OCI-LY7 (cell line): Measurements from ENCODE around the gene BTBD9.

Source experiments
- EZH2phosphoT487 ChIP-seq: fragments of 200-600 bp; sonication (generic); IDR thresholded peaks from 2 replicates; pipeline ENCODE4 v1.6.1; 2018; ENCODE audit warnings: low read depth, borderline replicate concordance, mild to moderate bottlenecking, mixed run types, antibody characterized with exemption, low read length, moderate library complexity, mixed read lengths
- TF ChIP-seq, protein P1 (sequence below): fragments of 200-600 bp; sonication (generic); conservative IDR thresholded peaks from 2 replicates; pipeline ENCODE4 v1.5.1; 2014; ENCODE audit warnings: mild to moderate bottlenecking, antibody characterized with exemption, low read length, moderate library complexity, mixed read lengths

DNA sequence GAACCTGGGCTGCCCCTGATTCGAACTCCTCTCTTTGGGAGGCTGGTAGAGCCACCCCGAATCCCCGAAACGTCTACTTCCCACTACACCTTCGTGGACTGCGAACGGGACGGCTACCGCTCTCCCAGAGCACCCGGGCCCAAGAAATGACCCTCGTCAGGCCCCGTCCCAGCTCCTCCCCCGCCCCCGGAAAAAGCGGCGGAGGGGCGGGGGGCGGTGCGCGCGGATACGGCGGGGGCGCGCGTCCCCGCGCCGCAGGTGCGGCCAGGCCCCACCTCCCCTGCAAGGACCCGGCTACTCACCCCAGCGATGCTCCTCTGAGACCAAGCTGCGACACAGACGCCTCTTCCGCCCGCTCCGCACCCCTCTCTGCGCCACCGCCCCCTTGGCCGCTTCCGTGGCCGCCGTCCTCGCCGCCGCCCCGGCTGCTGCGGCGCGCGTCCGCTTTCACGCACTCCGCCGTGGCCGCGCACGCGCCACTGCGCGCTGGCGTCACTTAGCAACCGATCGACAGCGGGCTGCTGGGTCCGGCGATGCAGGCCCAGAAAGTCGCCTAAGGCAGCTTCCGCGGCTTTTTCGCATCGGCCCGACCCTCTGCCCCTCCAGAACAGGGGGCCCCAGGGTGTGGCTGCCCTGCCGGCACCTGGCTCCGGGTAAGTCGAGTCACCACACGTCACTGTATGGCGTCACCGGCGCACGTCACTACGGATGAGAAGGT is at the start of gene BTBD9:
- TF ChIP-seq, protein P1, sequence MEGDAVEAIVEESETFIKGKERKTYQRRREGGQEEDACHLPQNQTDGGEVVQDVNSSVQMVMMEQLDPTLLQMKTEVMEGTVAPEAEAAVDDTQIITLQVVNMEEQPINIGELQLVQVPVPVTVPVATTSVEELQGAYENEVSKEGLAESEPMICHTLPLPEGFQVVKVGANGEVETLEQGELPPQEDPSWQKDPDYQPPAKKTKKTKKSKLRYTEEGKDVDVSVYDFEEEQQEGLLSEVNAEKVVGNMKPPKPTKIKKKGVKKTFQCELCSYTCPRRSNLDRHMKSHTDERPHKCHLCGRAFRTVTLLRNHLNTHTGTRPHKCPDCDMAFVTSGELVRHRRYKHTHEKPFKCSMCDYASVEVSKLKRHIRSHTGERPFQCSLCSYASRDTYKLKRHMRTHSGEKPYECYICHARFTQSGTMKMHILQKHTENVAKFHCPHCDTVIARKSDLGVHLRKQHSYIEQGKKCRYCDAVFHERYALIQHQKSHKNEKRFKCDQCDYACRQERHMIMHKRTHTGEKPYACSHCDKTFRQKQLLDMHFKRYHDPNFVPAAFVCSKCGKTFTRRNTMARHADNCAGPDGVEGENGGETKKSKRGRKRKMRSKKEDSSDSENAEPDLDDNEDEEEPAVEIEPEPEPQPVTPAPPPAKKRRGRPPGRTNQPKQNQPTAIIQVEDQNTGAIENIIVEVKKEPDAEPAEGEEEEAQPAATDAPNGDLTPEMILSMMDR: no peak
- no peak for TF ChIP-seq EZH2phosphoT487
